Activated CD8-positive, alpha-beta memory T cell treated with anti-CD3 and anti-CD28 coated beads, Interleukin-2, amount 10 ng/mL, durations not matched to agents 7 days and 5 days (primary cell): Measurements from ENCODE around the gene GPR171. TPM values are rescaled to one million over a fixed set of nuclear protein-coding genes. Genes with fewer than 3 reads are reported as not detected.
"Not testable (repeated sequence)": the region's sequence is repeated elsewhere in the genome, so short reads cannot be mapped to it uniquely, and the experiment has no call there.

Experiments used
- ATAC-seq: fragments of 150-1000 bp; cut with Tn5 transposase; one replicate; pipeline ENCODE4 v1.10.0; 2021; ENCODE audit warnings: moderate library complexity
- CTCF ChIA-PET: fragments of 350-600 bp; sonication (Branson Sonifier 250); formaldehyde crosslinking; loops from one replicate; lab custom pipeline; 2021; ENCODE audit warnings: antibody characterized with exemption; lab: Charles Lee
- DNase-seq: peaks from one replicate; pipeline ENCODE4 v3.0.0-alpha.2; 2020
- H3K27ac Mint-ChIP-seq: one replicate; pipeline ENCODE4 v1.8.0; 2021; ENCODE audit warnings: mild to moderate bottlenecking, mixed read lengths
- H3K27me3 Mint-ChIP-seq: one replicate; pipeline ENCODE4 v1.8.0; 2021; ENCODE audit warnings: mixed read lengths
- H3K36me3 Mint-ChIP-seq: one replicate; pipeline ENCODE4 v1.8.0; 2021; ENCODE audit warnings: mild to moderate bottlenecking, mixed read lengths
- H3K4me1 Mint-ChIP-seq: one replicate; pipeline ENCODE4 v1.8.0; 2021; ENCODE audit warnings: mixed read lengths
- H3K4me3 Mint-ChIP-seq: one replicate; pipeline ENCODE4 v1.8.0; 2021; ENCODE audit warnings: mild to moderate bottlenecking, moderate library complexity, mixed read lengths
- H3K9me3 Mint-ChIP-seq: one replicate; pipeline ENCODE4 v1.8.0; 2022; ENCODE audit warnings: low read depth, mixed read lengths
- total RNA-seq, 2 experiments: library from RNA; stranded (reverse); gene quantifications; one replicate each; pipeline ENCODE4 v1.2.3, GENCODE V29; 2021

GPR171 gene
- 100 to 1,000 TPM; 153 to 218 TPM for total RNA-seq

- H3K9me3 Mint-ChIP-seq = peaks cover 3% of the 10 kb centered on the region
- ATAC-seq = peak; percentile 60
- peak; percentile 89 for DNase-seq
Observed at GRCh38 chr3:151203051-151203420, at the start of gene GPR171. Gene GPR171 (minus strand): TSS chr3:151203216. CDS start chr3:151199386, 3,830 bp downstream.

GRCh38 chr3:151248772-151249337 lies 45.8 kb upstream of the GPR171 start:
- Mint-ChIP-seq H3K4me3 (no peak overlapping the region), H3K9me3 (no peaks in the 10 kb centered on the region), H3K36me3 (peaks cover 2% of the 10 kb centered on the region), H3K4me1 (no peaks in the 10 kb centered on the region), H3K27ac (no peak overlapping the region), H3K27me3 (peaks cover 7% of the 10 kb centered on the region)
- CTCF ChIA-PET = interaction anchor here (0.9 to 1.5 kb wide), 2 partner anchors 9 to 21 kb away, joined by 3 to 5 read pairs; no protein-coding TSS in a partner anchor
- ATAC-seq (no peak), DNase-seq (no peak)

More at GRCh38 chr3:151203051-151203420, at the start of gene GPR171:
- Mint-ChIP-seq H3K27ac (peak within 1 kb of the TSS; percentile 97), H3K4me1 (peaks cover 67% of the 10 kb centered on the region), H3K4me3 (peak within 1 kb of the TSS; percentile 98), H3K36me3 (peaks cover 46% of the 10 kb centered on the region), H3K27me3 (no peaks in the 10 kb centered on the region)
- CTCF ChIA-PET = interaction anchor here (0.7 to 1.6 kb wide), 8 partner anchors 8 to 75 kb away, joined by 3 to 11 read pairs (median 4); partner anchors contain the start of gene P2RY14

- H3K27ac Mint-ChIP-seq, ATAC-seq, H3K9me3 Mint-ChIP-seq, H3K27me3 Mint-ChIP-seq, H3K4me1 Mint-ChIP-seq, H3K4me3 Mint-ChIP-seq, H3K36me3 Mint-ChIP-seq, CTCF ChIA-PET, DNase-seq: not testable (repeated sequence)
Observed at GRCh38 chr3:151242006-151242405, 39.0 kb upstream of the GPR171 start.

GRCh38 chr3:151236736-151237135 lies 33.7 kb upstream of the GPR171 start:
- Mint-ChIP-seq H3K36me3 (peaks cover 6% of the 10 kb centered on the region), H3K27ac (no peak overlapping the region), H3K4me1 (peaks cover 9% of the 10 kb centered on the region), H3K27me3 (no peaks in the 10 kb centered on the region), H3K4me3 (no peak overlapping the region), H3K9me3 (peaks cover 2% of the 10 kb centered on the region)
- ATAC-seq = no peak
- DNase-seq = no peak
- CTCF ChIA-PET = no interaction called here

GRCh38 chr3:151236316-151236715 lies 33.3 kb upstream of the GPR171 start:
- no peak for DNase-seq
- H3K4me1 Mint-ChIP-seq = peaks cover 9% of the 10 kb centered on the region
- H3K36me3 Mint-ChIP-seq = peaks cover 6% of the 10 kb centered on the region
- H3K4me3 Mint-ChIP-seq = no peak overlapping the region
- no peak for ATAC-seq
- H3K9me3 Mint-ChIP-seq = peaks cover 1% of the 10 kb centered on the region
- CTCF ChIA-PET = interaction anchor here (2.6 to 13.4 kb wide), 3 partner anchors 32 to 48 kb away, joined by 7 to 222 read pairs (median 9); partner anchors contain the start of gene P2RY14
- H3K27me3 Mint-ChIP-seq = no peaks in the 10 kb centered on the region
- no peak overlapping the region for H3K27ac Mint-ChIP-seq

- ATAC-seq (no peak), DNase-seq (no peak)
- CTCF ChIA-PET = interaction anchor here (0.9 to 13.4 kb wide), 5 partner anchors 34 to 67 kb away, joined by 3 to 222 read pairs (median 9); partner anchors contain the start of gene P2RY14
- no peaks in the 10 kb centered on the region for H3K27me3 Mint-ChIP-seq
- peaks cover 6% of the 10 kb centered on the region for H3K36me3 Mint-ChIP-seq
- H3K27ac Mint-ChIP-seq = no peak overlapping the region
- H3K9me3 Mint-ChIP-seq = no peaks in the 10 kb centered on the region
- no peak overlapping the region for H3K4me3 Mint-ChIP-seq
- H3K4me1 Mint-ChIP-seq = peaks cover 20% of the 10 kb centered on the region
Observed at GRCh38 chr3:151234825-151235224, 31.8 kb upstream of the GPR171 start.

- no peaks in the 10 kb centered on the region for H3K9me3 Mint-ChIP-seq
- DNase-seq (no peak), ATAC-seq (no peak)
- H3K27me3 Mint-ChIP-seq = no peaks in the 10 kb centered on the region
- H3K27ac Mint-ChIP-seq = no peak overlapping the region
- H3K4me1 Mint-ChIP-seq = peaks cover 29% of the 10 kb centered on the region
- CTCF ChIA-PET = interaction anchor here (0.7 to 13.4 kb wide), 4 partner anchors 34 to 66 kb away, joined by 3 to 222 read pairs (median 10); partner anchors contain the start of gene P2RY14
- H3K36me3 Mint-ChIP-seq = peaks cover 6% of the 10 kb centered on the region
- no peak overlapping the region for H3K4me3 Mint-ChIP-seq
Observed at GRCh38 chr3:151232991-151233390, 30.0 kb upstream of the GPR171 start.

GRCh38 chr3:151232403-151232802 lies 29.4 kb upstream of the GPR171 start:
- CTCF ChIA-PET = interaction anchor here (1.2 to 13.4 kb wide), 3 partner anchors 46 to 65 kb away, joined by 3 to 222 read pairs (median 18); partner anchors contain the start of gene P2RY14
- ATAC-seq, H3K9me3 Mint-ChIP-seq, H3K36me3 Mint-ChIP-seq, DNase-seq, H3K27ac Mint-ChIP-seq, H3K4me3 Mint-ChIP-seq, H3K27me3 Mint-ChIP-seq: not testable (repeated sequence)
- H3K4me1 Mint-ChIP-seq = peaks cover 35% of the 10 kb centered on the region

GRCh38 chr3:151230646-151231045 lies 27.6 kb upstream of the GPR171 start:
- Mint-ChIP-seq H3K27ac (peak overlapping the region; percentile 68), H3K4me3 (peak overlapping the region; percentile 50), H3K27me3 (no peaks in the 10 kb centered on the region), H3K36me3 (peaks cover 6% of the 10 kb centered on the region), H3K4me1 (peaks cover 49% of the 10 kb centered on the region), H3K9me3 (no peaks in the 10 kb centered on the region)
- CTCF ChIA-PET = interaction anchor here (0.8 to 13.4 kb wide), 13 partner anchors 14 to 91 kb away, joined by 3 to 222 read pairs (median 4); partner anchors contain the start of gene P2RY14
- ATAC-seq (peak; percentile 37), DNase-seq (no peak)

GRCh38 chr3:151228666-151229040 lies 25.6 kb upstream of the GPR171 start:
- ATAC-seq (no peak), DNase-seq (no peak)
- Mint-ChIP-seq H3K27me3 (no peaks in the 10 kb centered on the region), H3K9me3 (no peaks in the 10 kb centered on the region), H3K36me3 (peaks cover 5% of the 10 kb centered on the region), H3K4me3 (no peak overlapping the region), H3K4me1 (peaks cover 58% of the 10 kb centered on the region), H3K27ac (peak overlapping the region; percentile 77)
- CTCF ChIA-PET = interaction anchor here (0.8 to 13.4 kb wide), 34 partner anchors 10 to 1244 kb away, joined by 3 to 222 read pairs (median 5); partner anchors contain the start of gene P2RY14

GRCh38 chr3:151227807-151228665 lies 25.0 kb upstream of the GPR171 start:
- H3K4me1 Mint-ChIP-seq = peaks cover 58% of the 10 kb centered on the region
- no peaks in the 10 kb centered on the region for H3K9me3 Mint-ChIP-seq
- CTCF ChIA-PET = interaction anchor here (0.6 to 13.4 kb wide), 37 partner anchors 10 to 1244 kb away, joined by 3 to 222 read pairs (median 5); partner anchors contain the start of gene P2RY14
- ATAC-seq = peak; percentile 89
- peak overlapping the region; percentile 34 for H3K4me3 Mint-ChIP-seq
- DNase-seq = peak; percentile 89
- peak overlapping the region; percentile 77 for H3K27ac Mint-ChIP-seq
- peaks cover 7% of the 10 kb centered on the region for H3K36me3 Mint-ChIP-seq
- H3K27me3 Mint-ChIP-seq = no peaks in the 10 kb centered on the region

GRCh38 chr3:151227266-151227806 lies 24.3 kb upstream of the GPR171 start:
- Mint-ChIP-seq H3K4me1 (peaks cover 58% of the 10 kb centered on the region), H3K4me3 (peak overlapping the region; percentile 34), H3K36me3 (peaks cover 11% of the 10 kb centered on the region), H3K9me3 (peaks cover 7% of the 10 kb centered on the region), H3K27me3 (no peaks in the 10 kb centered on the region), H3K27ac (peak overlapping the region; percentile 77)
- CTCF ChIA-PET = interaction anchor here (0.8 to 13.4 kb wide), 24 partner anchors 10 to 692 kb away, joined by 3 to 222 read pairs (median 6); partner anchors contain the start of gene P2RY14
- DNase-seq = no peak
- ATAC-seq = peak; percentile 31
